A673 (cell line): ENCODE measurements around the gene TUBA3E. TPM values are rescaled to one million over a fixed set of nuclear protein-coding genes. Genes with fewer than 3 reads are reported as not detected.
"Not testable (repeated sequence)": the region's sequence is repeated elsewhere in the genome, so short reads cannot be mapped to it uniquely, and the experiment has no call there.

Experiments used
- BruUV-seq: library from RNA; stranded (reverse); fragments of 400-500 nt; replicated peaks from 2 replicates; lab custom pipeline; 2021; lab: Mats Ljungman, UMichigan
- CTCF ChIA-PET: fragments of 300-600 bp; sonication (Branson Sonifier 250); formaldehyde crosslinking; loops from one replicate; lab custom pipeline; 2022; ENCODE audit warnings: antibody characterized with exemption; lab: Charles Lee
- POLR2A ChIA-PET: fragments of 300-600 bp; sonication (Branson Sonifier 250); formaldehyde crosslinking; loops from one replicate; lab custom pipeline; 2022; ENCODE audit warnings: antibody characterized with exemption; ENCODE audit not compliant: low non-redundant PET; lab: Charles Lee
- DNase-seq: peaks from one replicate; pipeline ENCODE4 v3.0.0-alpha.2; 2015; ENCODE audit warnings: low spot score
- H3K27ac ChIP-seq: fragments of 200-600 bp; sonication (generic); 2 replicates; pipeline ENCODE4 v1.5.1; 2016; ENCODE audit warnings: mixed run types, low read depth, mild to moderate bottlenecking, mixed read lengths, antibody characterized with exemption, low read length; ENCODE audit not compliant: poor library complexity, severe bottlenecking
- H3K27me3 ChIP-seq: fragments of 200-600 bp; sonication (generic); replicated peaks from 2 replicates; pipeline ENCODE4 v1.6.1; 2017; ENCODE audit warnings: mixed run types, low read depth, mild to moderate bottlenecking, mixed read lengths, antibody characterized with exemption, low read length; ENCODE audit not compliant: insufficient read depth, poor library complexity
- H3K36me3 ChIP-seq: fragments of 200-600 bp; sonication (generic); 2 replicates; pipeline ENCODE4 v1.6.1; 2016; ENCODE audit warnings: mixed run types, mild to moderate bottlenecking, mixed read lengths, antibody characterized with exemption, low read length; ENCODE audit not compliant: insufficient read depth, poor library complexity, severe bottlenecking
- H3K4me1 ChIP-seq: fragments of 200-600 bp; sonication (generic); 2 replicates; pipeline ENCODE4 v1.6.1; 2017; ENCODE audit warnings: mixed run types, mild to moderate bottlenecking, mixed read lengths, antibody characterized with exemption, low read length; ENCODE audit not compliant: insufficient read depth, poor library complexity, severe bottlenecking
- H3K4me3 ChIP-seq: fragments of 200-600 bp; sonication (generic); 2 replicates; pipeline ENCODE4 v1.5.1; 2016; ENCODE audit warnings: low read depth, mixed run types, mild to moderate bottlenecking, mixed read lengths, low read length; ENCODE audit not compliant: poor library complexity, severe bottlenecking
- H3K9me3 ChIP-seq: fragments of 200-600 bp; sonication (generic); 2 replicates; pipeline ENCODE4 v1.6.1; 2016; ENCODE audit warnings: mixed run types, low read depth, mild to moderate bottlenecking, mixed read lengths, antibody characterized with exemption, low read length; ENCODE audit not compliant: poor library complexity, severe bottlenecking
- EZH2 ChIP-seq: fragments of 200-600 bp; sonication (generic); IDR thresholded peaks from 2 replicates; pipeline ENCODE4 v1.6.1; 2017; ENCODE audit warnings: borderline replicate concordance, low read depth, mild to moderate bottlenecking, mixed read lengths, antibody characterized with exemption, low read length; ENCODE audit not compliant: poor library complexity, severe bottlenecking
- intact Hi-C: fragments of 100-400 bp; cut with micrococcal nuclease; formaldehyde crosslinking; loops from one replicate; pipeline ENCODE4 v1.10.0; 2022; ENCODE audit not compliant: unreplicated experiment
- total RNA-seq: library from RNA; stranded (reverse); gene quantifications from 2 replicates; pipeline ENCODE4 v1.2.3, GENCODE V29; 2021
- TF ChIP-seq, protein P1 (sequence below): fragments of 300-800, 200-600 bp; sonication (generic); conservative IDR thresholded peaks from 2 replicates; pipeline ENCODE4 v1.5.1; 2017; ENCODE audit warnings: low read depth, mild to moderate bottlenecking, antibody characterized with exemption, low read length, moderate library complexity, mixed read lengths

Gene TUBA3E
- total RNA-seq, 1 experiment from 2014 or later: not detected

GRCh38 chr2:130169896-130170295, 28.3 kb downstream of the TUBA3E start:
- CTCF ChIA-PET: no interaction called here
- no TSS peak for BruUV-seq
- DNase-seq: no peak
- Histone ChIP-seq H3K4me1 (no peaks in the 10 kb centered on the region), H3K27ac (no peak overlapping the region), H3K4me3 (no peak overlapping the region), H3K36me3 (peaks cover 39% of the 10 kb centered on the region), H3K27me3 (no peaks in the 10 kb centered on the region), H3K9me3 (no peaks in the 10 kb centered on the region)
- TF ChIP-seq EZH2: no peak
- TF ChIP-seq, protein P1, sequence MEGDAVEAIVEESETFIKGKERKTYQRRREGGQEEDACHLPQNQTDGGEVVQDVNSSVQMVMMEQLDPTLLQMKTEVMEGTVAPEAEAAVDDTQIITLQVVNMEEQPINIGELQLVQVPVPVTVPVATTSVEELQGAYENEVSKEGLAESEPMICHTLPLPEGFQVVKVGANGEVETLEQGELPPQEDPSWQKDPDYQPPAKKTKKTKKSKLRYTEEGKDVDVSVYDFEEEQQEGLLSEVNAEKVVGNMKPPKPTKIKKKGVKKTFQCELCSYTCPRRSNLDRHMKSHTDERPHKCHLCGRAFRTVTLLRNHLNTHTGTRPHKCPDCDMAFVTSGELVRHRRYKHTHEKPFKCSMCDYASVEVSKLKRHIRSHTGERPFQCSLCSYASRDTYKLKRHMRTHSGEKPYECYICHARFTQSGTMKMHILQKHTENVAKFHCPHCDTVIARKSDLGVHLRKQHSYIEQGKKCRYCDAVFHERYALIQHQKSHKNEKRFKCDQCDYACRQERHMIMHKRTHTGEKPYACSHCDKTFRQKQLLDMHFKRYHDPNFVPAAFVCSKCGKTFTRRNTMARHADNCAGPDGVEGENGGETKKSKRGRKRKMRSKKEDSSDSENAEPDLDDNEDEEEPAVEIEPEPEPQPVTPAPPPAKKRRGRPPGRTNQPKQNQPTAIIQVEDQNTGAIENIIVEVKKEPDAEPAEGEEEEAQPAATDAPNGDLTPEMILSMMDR: no peak
- intact Hi-C loops: no loop called here
- POLR2A ChIA-PET: no interaction called here

GRCh38 chr2:130169163-130169562, 29.1 kb downstream of the TUBA3E start:
- intact Hi-C loops, H3K27ac ChIP-seq, H3K4me3 ChIP-seq, BruUV-seq, H3K9me3 ChIP-seq, DNase-seq, POLR2A ChIA-PET, H3K4me1 ChIP-seq, CTCF ChIA-PET, H3K27me3 ChIP-seq: not testable (repeated sequence)
- peaks cover 43% of the 10 kb centered on the region for H3K36me3 ChIP-seq

DNA sequence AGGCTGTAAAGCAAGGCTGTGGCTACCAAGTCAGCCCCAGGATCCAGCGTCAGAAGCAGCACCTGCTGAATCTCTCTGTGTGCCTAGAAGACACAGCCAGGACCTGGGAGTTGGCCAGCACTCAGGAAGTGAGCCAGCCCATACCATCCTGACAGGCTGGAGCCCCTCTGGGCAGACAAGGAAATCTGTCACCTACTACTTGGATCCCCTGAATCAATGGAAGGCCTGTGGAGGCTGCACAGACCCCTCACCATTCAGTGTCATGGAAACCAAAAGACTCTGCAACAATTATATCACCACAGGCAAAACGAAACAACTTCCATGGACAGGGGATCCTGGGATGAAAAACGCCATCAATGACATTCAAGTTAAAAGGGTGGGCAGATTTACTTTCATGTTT, 31.6 kb downstream of the TUBA3E start:
- BruUV-seq, CTCF ChIA-PET, DNase-seq, H3K4me1 ChIP-seq, H3K27ac ChIP-seq, H3K9me3 ChIP-seq, H3K27me3 ChIP-seq, intact Hi-C loops, H3K4me3 ChIP-seq: not testable (repeated sequence)
- H3K36me3 ChIP-seq: peaks cover 40% of the 10 kb centered on the region
- POLR2A ChIA-PET: interaction anchor here (0.7 kb wide), 1 partner anchor 1865 kb away, joined by 5 read pairs; no protein-coding TSS in a partner anchor

DNA sequence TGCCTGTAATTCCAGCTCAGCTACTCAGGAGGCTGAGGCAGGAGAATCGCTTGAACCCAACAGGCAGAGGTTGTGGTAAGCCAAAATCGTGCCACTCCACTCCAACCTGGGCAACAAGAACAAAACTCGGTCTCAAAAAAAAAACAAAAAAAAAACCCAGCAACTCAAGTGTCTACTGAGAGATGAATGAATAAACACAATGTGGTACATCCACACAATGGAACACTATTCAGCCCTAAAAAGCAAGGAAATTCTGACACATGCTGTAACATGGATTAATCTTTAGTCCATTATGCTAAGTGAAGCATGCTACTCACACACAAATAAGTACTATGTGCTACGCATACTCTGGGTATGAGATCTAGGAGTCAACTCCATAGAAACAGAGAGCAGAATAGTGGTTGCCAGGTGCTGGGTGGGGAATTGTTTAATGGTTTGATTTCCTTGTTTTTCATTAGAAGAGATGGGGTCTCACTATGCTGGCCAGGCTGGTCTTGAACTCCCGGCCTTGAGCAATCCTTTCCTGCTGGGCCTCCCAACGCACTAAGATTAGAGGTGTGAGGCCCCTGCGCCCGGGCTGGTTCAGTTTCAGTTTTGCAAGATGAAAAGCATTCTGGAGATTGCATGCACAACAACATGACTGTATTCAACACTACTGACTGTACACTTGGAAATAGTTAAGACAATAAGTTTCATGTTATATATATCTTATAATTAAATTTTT, 32.8 kb downstream of the TUBA3E start:
- TF ChIP-seq EZH2: no peak
- TF ChIP-seq, protein P1: no peak
- Histone ChIP-seq H3K4me3 (no peak overlapping the region), H3K36me3 (peaks cover 34% of the 10 kb centered on the region), H3K27me3 (no peaks in the 10 kb centered on the region), H3K4me1 (no peaks in the 10 kb centered on the region), H3K27ac (no peak overlapping the region), H3K9me3 (no peaks in the 10 kb centered on the region)
- BruUV-seq: no TSS peak
- no peak for DNase-seq
- POLR2A ChIA-PET: no interaction called here
- intact Hi-C loops: no loop called here
- CTCF ChIA-PET: no interaction called here
